Ovary (tissue), 3 donors: Measurements from ENCODE around the gene MAP2K2.

Source experiments
- CTCF ChIP-seq, 3 donors: fragments of 450-650 bp in 2 of 3; fragments of 200-600 bp in 1 of 3; IDR thresholded peaks; one replicate each; pipeline versions ENCODE4 v1.5.1 to v1.8.0; 2016 to 2022; ENCODE audit warnings: antibody characterized with exemption in 3 of 3, mild to moderate bottlenecking in 1 of 3
- EP300 ChIP-seq: sonication (generic); formaldehyde crosslinking; IDR thresholded peaks from one replicate; pipeline ENCODE4 v1.6.1; 2017; ENCODE audit warnings: antibody characterized with exemption
- POLR2A ChIP-seq: fragments of 450-650 bp; IDR thresholded peaks from one replicate; pipeline ENCODE4 v1.6.1; 2017; ENCODE audit warnings: antibody characterized with exemption, mild to moderate bottlenecking, moderate library complexity
- donor health status: DM: no; HTN: no; CAD: no.

GRCh38 chr19:4102339-4103079 lies 21.4 kb downstream of the MAP2K2 start:
- TF ChIP-seq CTCF (IDR thresholded peaks at IDR 0.05), result no peak
- no peak for TF ChIP-seq POLR2A
- TF ChIP-seq EP300, result no peak
